Activated naive CD4-positive, alpha-beta T cell treated with anti-CD3 and anti-CD28 coated beads, Interleukin-2, amount 50 U/mL, for 24 hours (primary cell): Measurements from ENCODE around the gene MED14.
"Not testable (repeated sequence)": the region's sequence is repeated elsewhere in the genome, so short reads cannot be mapped to it uniquely, and the experiment has no call there.

ENCODE experiments used
- H3K27ac Mint-ChIP-seq: one replicate; pipeline ENCODE4 v1.8.0; 2021; ENCODE audit warnings: mild to moderate bottlenecking, mixed read lengths
- H3K27me3 Mint-ChIP-seq: one replicate; pipeline ENCODE4 v1.8.0; 2021; ENCODE audit warnings: mixed read lengths
- H3K36me3 Mint-ChIP-seq: one replicate; pipeline ENCODE4 v1.8.0; 2021; ENCODE audit warnings: mixed read lengths
- H3K4me1 Mint-ChIP-seq: one replicate; pipeline ENCODE4 v1.8.0; 2021; ENCODE audit warnings: mixed read lengths
- H3K4me3 Mint-ChIP-seq: one replicate; pipeline ENCODE4 v1.8.0; 2021; ENCODE audit warnings: mild to moderate bottlenecking, mixed read lengths
- H3K9me3 Mint-ChIP-seq: one replicate; pipeline ENCODE4 v1.8.0; 2021; ENCODE audit warnings: mixed read lengths

MED14 gene

GRCh38 chrX:40735325-40736169, at the start of gene MED14:
TSS of gene MED14 (minus strand) at chrX:40735542. CDS start at chrX:40735412, 130 bp downstream.
- peaks cover 48% of the 10 kb centered on the region for H3K4me1 Mint-ChIP-seq

GRCh38 chrX:40784516-40785151, 49.3 kb upstream of the MED14 start:
- Mint-ChIP-seq H3K27ac (no peak overlapping the region), H3K4me3 (no peak overlapping the region), H3K36me3 (no peaks in the 10 kb centered on the region), H3K9me3 (no peaks in the 10 kb centered on the region), H3K4me1 (no peaks in the 10 kb centered on the region), H3K27me3 (no peaks in the 10 kb centered on the region)

More at GRCh38 chrX:40735325-40736169, at the start of gene MED14:
- Mint-ChIP-seq H3K27ac (peak within 1 kb of the TSS; percentile 98), H3K27me3 (no peaks in the 10 kb centered on the region), H3K4me3 (peak within 1 kb of the TSS; percentile 92), H3K9me3 (no peaks in the 10 kb centered on the region), H3K36me3 (no peaks in the 10 kb centered on the region)

GRCh38 chrX:40782644-40783259, 47.4 kb upstream of the MED14 start:
- H3K4me3 Mint-ChIP-seq, H3K4me1 Mint-ChIP-seq, H3K27ac Mint-ChIP-seq, H3K27me3 Mint-ChIP-seq, H3K36me3 Mint-ChIP-seq, H3K9me3 Mint-ChIP-seq: not testable (repeated sequence)

GRCh38 chrX:40780951-40781350, 45.6 kb upstream of the MED14 start:
- no peaks in the 10 kb centered on the region for H3K9me3 Mint-ChIP-seq

GRCh38 chrX:40780082-40780481, 44.7 kb upstream of the MED14 start:
- no peaks in the 10 kb centered on the region for H3K36me3 Mint-ChIP-seq
- no peaks in the 10 kb centered on the region for H3K4me1 Mint-ChIP-seq
- H3K4me3 Mint-ChIP-seq, result no peak overlapping the region
- no peaks in the 10 kb centered on the region for H3K27me3 Mint-ChIP-seq
- no peak overlapping the region for H3K27ac Mint-ChIP-seq
- no peaks in the 10 kb centered on the region for H3K9me3 Mint-ChIP-seq

More at GRCh38 chrX:40780951-40781350, 45.6 kb upstream of the MED14 start:
- no peaks in the 10 kb centered on the region for H3K27me3 Mint-ChIP-seq
- no peak overlapping the region for H3K4me3 Mint-ChIP-seq
- no peak overlapping the region for H3K27ac Mint-ChIP-seq
- H3K4me1 Mint-ChIP-seq, result no peaks in the 10 kb centered on the region
- H3K36me3 Mint-ChIP-seq, result no peaks in the 10 kb centered on the region

GRCh38 chrX:40778861-40779575, 43.7 kb upstream of the MED14 start:
- no peak overlapping the region for H3K27ac Mint-ChIP-seq
- no peaks in the 10 kb centered on the region for H3K9me3 Mint-ChIP-seq
- no peaks in the 10 kb centered on the region for H3K4me1 Mint-ChIP-seq
- no peaks in the 10 kb centered on the region for H3K36me3 Mint-ChIP-seq
- H3K4me3 Mint-ChIP-seq, result no peak overlapping the region
- H3K27me3 Mint-ChIP-seq, result no peaks in the 10 kb centered on the region

- Mint-ChIP-seq H3K27me3 (no peaks in the 10 kb centered on the region), H3K4me3 (no peak overlapping the region), H3K27ac (no peak overlapping the region), H3K36me3 (no peaks in the 10 kb centered on the region), H3K9me3 (no peaks in the 10 kb centered on the region), H3K4me1 (no peaks in the 10 kb centered on the region)
These were observed 38.5 kb upstream of the MED14 start for GRCh38 chrX:40773809-40774208.

- Mint-ChIP-seq H3K4me1 (no peaks in the 10 kb centered on the region), H3K4me3 (no peak overlapping the region), H3K9me3 (no peaks in the 10 kb centered on the region), H3K27me3 (no peaks in the 10 kb centered on the region), H3K36me3 (no peaks in the 10 kb centered on the region), H3K27ac (no peak overlapping the region)
These were observed 37.8 kb upstream of the MED14 start for GRCh38 chrX:40773188-40773587.

- Mint-ChIP-seq H3K27me3 (no peaks in the 10 kb centered on the region), H3K27ac (no peak overlapping the region), H3K9me3 (no peaks in the 10 kb centered on the region), H3K4me3 (no peak overlapping the region), H3K36me3 (no peaks in the 10 kb centered on the region), H3K4me1 (no peaks in the 10 kb centered on the region)
These were observed 36.9 kb upstream of the MED14 start for GRCh38 chrX:40772290-40772689.

- no peaks in the 10 kb centered on the region for H3K36me3 Mint-ChIP-seq
- H3K4me3 Mint-ChIP-seq, result no peak overlapping the region
- H3K27me3 Mint-ChIP-seq, result no peaks in the 10 kb centered on the region
- no peaks in the 10 kb centered on the region for H3K9me3 Mint-ChIP-seq
- no peaks in the 10 kb centered on the region for H3K4me1 Mint-ChIP-seq
- no peak overlapping the region for H3K27ac Mint-ChIP-seq
These were observed 26.4 kb upstream of the MED14 start for GRCh38 chrX:40761762-40762161.

- no peaks in the 10 kb centered on the region for H3K4me1 Mint-ChIP-seq
- H3K27me3 Mint-ChIP-seq, result no peaks in the 10 kb centered on the region
- H3K9me3 Mint-ChIP-seq, result no peaks in the 10 kb centered on the region
- no peaks in the 10 kb centered on the region for H3K36me3 Mint-ChIP-seq
- H3K4me3 Mint-ChIP-seq, result no peak overlapping the region
- H3K27ac Mint-ChIP-seq, result no peak overlapping the region
These were observed 24.0 kb upstream of the MED14 start for GRCh38 chrX:40759374-40759773.

- Mint-ChIP-seq H3K4me1 (no peaks in the 10 kb centered on the region), H3K36me3 (no peaks in the 10 kb centered on the region), H3K27ac (no peak overlapping the region), H3K27me3 (no peaks in the 10 kb centered on the region), H3K9me3 (no peaks in the 10 kb centered on the region), H3K4me3 (no peak overlapping the region)
These were observed 21.7 kb upstream of the MED14 start for GRCh38 chrX:40757058-40757457.

- H3K27ac Mint-ChIP-seq, result no peak overlapping the region
- H3K27me3 Mint-ChIP-seq, result no peaks in the 10 kb centered on the region
- H3K4me3 Mint-ChIP-seq, result no peak overlapping the region
- peaks cover 3% of the 10 kb centered on the region for H3K4me1 Mint-ChIP-seq
- H3K36me3 Mint-ChIP-seq, result no peaks in the 10 kb centered on the region
- no peaks in the 10 kb centered on the region for H3K9me3 Mint-ChIP-seq
These were observed 20.2 kb upstream of the MED14 start for GRCh38 chrX:40755291-40756249.

GRCh38 chrX:40749681-40750494, 14.5 kb upstream of the MED14 start:
- Mint-ChIP-seq H3K27me3 (no peaks in the 10 kb centered on the region), H3K27ac (peak overlapping the region; percentile 35), H3K36me3 (no peaks in the 10 kb centered on the region), H3K4me1 (peaks cover 21% of the 10 kb centered on the region), H3K9me3 (no peaks in the 10 kb centered on the region), H3K4me3 (peak overlapping the region; percentile 19)
